SJSA1 (cell line): ENCODE data around the gene BABAM2. TPM values are rescaled to one million over a fixed set of nuclear protein-coding genes. Genes with fewer than 3 reads are reported as not detected.

Source experiments
- DNase-seq, 2 experiments: peaks; one replicate each; pipeline ENCODE4 v3.0.0-alpha.2; 2015 to 2020; ENCODE audit warnings: low spot score in 2 of 2, low read depth in 1 of 2
- H3K27ac ChIP-seq: fragments of 250-450 bp; sonication (Bioruptor Pico); 2 replicates; pipeline ENCODE4 v1.5.1; 2020; ENCODE audit warnings: mild to moderate bottlenecking, moderate library complexity
- H3K27me3 ChIP-seq: fragments of 250-450 bp; sonication (Bioruptor Pico); replicated peaks from 2 replicates; pipeline ENCODE4 v1.5.1; 2020; ENCODE audit warnings: mild to moderate bottlenecking, moderate library complexity
- H3K36me3 ChIP-seq: fragments of 250-450 bp; sonication (Bioruptor Pico); 2 replicates; pipeline ENCODE4 v1.5.1; 2020; ENCODE audit warnings: mild to moderate bottlenecking
- H3K4me1 ChIP-seq: fragments of 250-450 bp; sonication (Bioruptor Pico); replicated peaks from 2 replicates; pipeline ENCODE4 v1.6.1; 2021; ENCODE audit warnings: mild to moderate bottlenecking
- H3K4me3 ChIP-seq: fragments of 250-450 bp; sonication (Bioruptor Pico); 2 replicates; pipeline ENCODE4 v1.5.1; 2020; ENCODE audit warnings: mild to moderate bottlenecking
- H3K9me3 ChIP-seq: fragments of 250-450 bp; sonication (Bioruptor Pico); replicated peaks from 2 replicates; pipeline ENCODE4 v1.5.1; 2020; ENCODE audit warnings: mild to moderate bottlenecking
- total RNA-seq: library from RNA; depleted of rRNA; stranded (reverse); fragments of >200 nt; shearing (Covaris generic); gene quantifications from 2 replicates; pipeline ENCODE4 v1.2.3, GENCODE V29; 2014

Gene BABAM2
- total RNA-seq, 1 experiment from 2014 or later: 24.6 TPM

DNA sequence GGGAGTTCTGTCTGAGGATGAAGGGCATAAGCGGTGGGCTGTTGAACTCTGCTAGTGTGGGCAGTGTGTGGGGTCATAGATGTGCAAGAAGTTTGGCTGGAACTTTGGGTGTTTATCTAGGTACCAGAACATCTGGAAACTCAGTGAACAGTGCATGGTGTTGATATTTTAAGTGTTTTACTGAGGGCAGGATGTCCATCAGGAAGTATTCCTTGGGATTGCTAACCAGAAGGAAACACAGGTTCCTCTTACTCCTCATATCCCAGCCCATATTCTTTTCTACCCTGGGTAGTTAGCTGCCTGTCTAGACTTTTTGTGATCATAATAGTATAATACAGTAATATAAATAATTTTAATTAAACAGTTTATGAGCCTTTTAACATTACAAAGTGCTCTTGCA is 15.5 kb downstream of the BABAM2 start:
- no peaks in the 10 kb centered on the region for H3K36me3 ChIP-seq
- no peak for DNase-seq
- peaks cover 7% of the 10 kb centered on the region; the same call in 1 of the 2 replicates for H3K4me1 ChIP-seq

DNA sequence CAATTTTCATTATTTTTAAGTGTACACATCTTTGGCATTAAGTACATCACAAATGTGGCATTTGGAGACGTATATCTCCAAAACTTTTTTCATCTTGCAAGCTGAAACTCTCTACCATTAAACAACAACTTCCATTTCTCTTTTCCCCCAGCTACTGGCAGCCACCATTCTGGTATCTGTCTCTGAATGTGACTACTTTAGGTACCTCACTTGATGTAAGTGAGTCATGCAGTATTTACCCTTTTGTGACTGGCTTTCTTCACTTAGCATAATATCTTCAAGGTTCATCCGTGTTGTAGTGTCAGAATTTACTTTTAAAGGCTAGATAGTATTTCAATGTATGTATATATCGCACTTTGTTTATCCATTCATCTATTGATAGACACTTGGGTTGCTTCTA is 17.0 kb downstream of the BABAM2 start:
- Histone ChIP-seq H3K9me3 (no peaks in the 10 kb centered on the region), H3K36me3 (no peaks in the 10 kb centered on the region), H3K27me3 (no peaks in the 10 kb centered on the region), H3K4me3 (no peak overlapping the region), H3K27ac (no peak overlapping the region), H3K4me1 (peaks cover 7% of the 10 kb centered on the region; the same call in 1 of the 2 replicates)
- no peak for DNase-seq

More for the DNA sequence above, 15.5 kb downstream of the BABAM2 start:
- Histone ChIP-seq H3K4me3 (no peak overlapping the region), H3K27me3 (no peaks in the 10 kb centered on the region), H3K27ac (no peak overlapping the region), H3K9me3 (no peaks in the 10 kb centered on the region)

DNA sequence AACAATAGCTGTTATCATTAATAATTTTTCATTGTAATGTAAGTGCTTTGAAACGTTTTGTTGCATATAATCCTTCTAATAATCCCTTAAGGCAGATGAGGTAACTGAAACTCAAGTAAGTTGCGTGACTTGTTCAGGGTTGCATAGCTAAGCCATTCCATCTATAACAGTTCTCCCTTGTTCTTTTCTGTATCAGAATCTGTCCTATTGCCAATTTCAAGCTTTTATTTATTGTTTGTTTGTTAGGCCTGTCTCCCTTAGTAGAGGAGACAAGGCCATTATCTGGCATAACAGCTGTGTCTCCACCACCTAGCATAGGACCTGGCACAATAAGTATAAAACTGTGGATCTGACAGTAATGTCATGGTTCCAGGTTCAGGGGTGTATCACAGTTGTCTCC is 19.4 kb downstream of the BABAM2 start:
- Histone ChIP-seq H3K36me3 (no peaks in the 10 kb centered on the region), H3K4me3 (no peak overlapping the region), H3K4me1 (no peaks in the 10 kb centered on the region), H3K27ac (no peak overlapping the region), H3K27me3 (no peaks in the 10 kb centered on the region), H3K9me3 (no peaks in the 10 kb centered on the region)
- no peak for DNase-seq

DNA sequence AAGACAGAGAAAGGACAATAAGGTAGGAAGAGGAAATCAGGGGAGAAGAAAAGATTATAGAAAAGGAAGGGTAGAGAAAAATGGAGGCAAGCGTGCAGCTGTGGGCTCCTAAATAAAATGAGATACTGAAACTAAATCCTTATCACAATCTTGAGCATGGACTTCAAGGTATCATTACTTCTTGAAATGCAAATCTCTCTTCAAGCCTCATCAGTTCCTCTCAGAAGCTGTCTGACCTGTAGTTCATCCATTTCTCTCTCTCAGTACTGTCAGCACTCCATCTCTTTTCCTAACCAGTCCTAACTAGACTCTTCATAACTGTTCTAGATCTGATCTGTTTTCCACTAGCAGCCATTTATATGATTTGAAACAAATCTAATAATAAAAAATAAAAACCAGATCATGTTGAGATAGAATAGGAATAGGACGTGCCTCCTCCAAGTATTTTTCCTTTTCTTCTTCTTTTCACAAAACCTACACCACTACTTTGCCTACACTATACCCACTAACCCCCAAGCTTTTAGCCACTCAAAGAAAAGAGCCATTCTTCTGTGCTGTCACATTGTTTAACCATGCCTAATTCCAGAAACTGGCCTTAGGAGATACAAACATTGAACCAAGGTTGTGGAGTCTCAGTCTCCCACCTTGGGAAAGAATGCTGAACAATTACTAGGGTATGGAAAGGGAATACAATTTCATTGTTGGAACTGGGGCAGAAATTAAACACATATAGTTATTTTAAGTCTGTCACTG is 21.1 kb downstream of the BABAM2 start:
- no peaks in the 10 kb centered on the region for H3K36me3 ChIP-seq
- no peaks in the 10 kb centered on the region for H3K9me3 ChIP-seq
- H3K27me3 ChIP-seq: no peaks in the 10 kb centered on the region
- no peak overlapping the region for H3K4me3 ChIP-seq
- DNase-seq: no peak
- H3K4me1 ChIP-seq: no peaks in the 10 kb centered on the region
- no peak overlapping the region for H3K27ac ChIP-seq

DNA sequence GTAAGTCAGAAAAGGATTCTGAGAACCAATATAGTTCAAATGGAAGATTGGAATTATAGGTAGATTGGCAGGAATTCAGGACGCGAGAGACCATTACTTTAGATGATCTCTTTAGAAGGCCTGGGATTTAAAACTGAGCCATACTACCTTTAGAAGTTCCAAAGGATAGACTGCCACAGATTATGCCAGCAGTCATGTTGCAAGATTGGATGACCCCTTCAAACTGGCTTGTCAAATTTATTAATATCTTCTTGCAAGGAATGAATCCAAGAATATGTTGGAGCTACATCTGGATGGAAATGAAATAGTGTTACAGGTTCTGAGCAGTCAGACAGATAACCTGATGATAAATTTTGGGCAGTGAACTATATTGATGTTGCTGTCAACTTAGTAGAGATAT is 22.0 kb downstream of the BABAM2 start:
- Histone ChIP-seq H3K4me3 (no peak overlapping the region), H3K36me3 (no peaks in the 10 kb centered on the region), H3K27ac (no peak overlapping the region), H3K27me3 (no peaks in the 10 kb centered on the region), H3K4me1 (no peaks in the 10 kb centered on the region), H3K9me3 (no peaks in the 10 kb centered on the region)
- DNase-seq: no peak

DNA sequence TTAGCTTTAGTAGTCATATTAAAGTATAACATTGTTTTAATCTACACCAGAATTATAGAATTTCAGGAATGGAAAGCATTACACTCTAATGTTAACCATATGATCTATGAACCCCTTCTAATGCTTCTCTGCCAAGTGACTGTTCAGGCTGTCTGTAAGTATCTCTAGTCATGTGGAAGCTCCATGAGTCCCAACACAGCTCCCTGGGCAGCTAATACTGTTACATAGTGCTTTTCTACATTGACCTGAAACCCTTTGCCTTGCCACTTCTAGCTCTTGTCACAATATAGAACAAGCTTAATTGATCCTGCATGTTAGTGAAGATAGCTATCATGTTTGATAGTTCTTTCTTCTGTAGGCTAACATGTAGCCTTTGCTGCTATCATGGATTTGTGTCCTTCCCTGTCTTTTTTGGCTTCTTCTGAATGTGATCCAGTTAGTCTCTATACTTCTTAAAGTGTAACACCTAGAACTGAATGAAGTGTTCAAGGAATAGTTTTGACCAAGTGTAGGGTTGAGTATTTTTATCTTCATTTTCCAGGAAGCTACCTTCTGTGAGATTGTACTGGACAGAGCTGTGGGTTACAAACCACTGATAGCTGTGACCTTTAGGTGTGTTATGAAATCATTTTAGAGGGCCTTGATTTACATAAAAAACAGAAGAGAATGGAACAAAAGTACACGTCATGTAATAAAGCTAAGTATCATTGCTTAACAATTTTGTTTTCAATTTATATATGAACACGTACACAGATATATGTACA is 23.7 kb downstream of the BABAM2 start:
- no peaks in the 10 kb centered on the region for H3K36me3 ChIP-seq
- no peaks in the 10 kb centered on the region for H3K9me3 ChIP-seq
- no peak overlapping the region for H3K27ac ChIP-seq
- no peaks in the 10 kb centered on the region for H3K27me3 ChIP-seq
- no peak for DNase-seq
- no peak overlapping the region for H3K4me3 ChIP-seq
- no peaks in the 10 kb centered on the region for H3K4me1 ChIP-seq

DNA sequence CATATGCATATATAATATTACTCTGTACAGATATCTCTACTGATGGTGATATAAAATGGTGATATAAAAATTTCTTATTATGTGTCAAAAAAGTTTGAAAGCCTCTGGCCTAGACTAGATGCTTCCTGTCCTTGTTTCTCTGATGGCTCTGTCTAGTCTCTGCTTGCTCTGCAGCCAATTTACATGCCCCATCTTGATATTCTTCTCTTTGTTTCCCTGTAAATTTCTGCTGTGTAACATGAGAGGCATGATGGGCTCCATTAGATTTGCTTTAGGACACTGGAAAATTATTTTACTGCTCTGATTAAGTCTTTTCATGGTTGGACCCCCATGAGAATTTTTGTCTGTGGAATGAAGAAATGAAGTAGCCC is 24.3 kb downstream of the BABAM2 start:
- no peak for DNase-seq
- Histone ChIP-seq H3K9me3 (no peaks in the 10 kb centered on the region), H3K27me3 (no peaks in the 10 kb centered on the region), H3K4me1 (no peaks in the 10 kb centered on the region), H3K36me3 (no peaks in the 10 kb centered on the region), H3K27ac (no peak overlapping the region), H3K4me3 (no peak overlapping the region)

DNA sequence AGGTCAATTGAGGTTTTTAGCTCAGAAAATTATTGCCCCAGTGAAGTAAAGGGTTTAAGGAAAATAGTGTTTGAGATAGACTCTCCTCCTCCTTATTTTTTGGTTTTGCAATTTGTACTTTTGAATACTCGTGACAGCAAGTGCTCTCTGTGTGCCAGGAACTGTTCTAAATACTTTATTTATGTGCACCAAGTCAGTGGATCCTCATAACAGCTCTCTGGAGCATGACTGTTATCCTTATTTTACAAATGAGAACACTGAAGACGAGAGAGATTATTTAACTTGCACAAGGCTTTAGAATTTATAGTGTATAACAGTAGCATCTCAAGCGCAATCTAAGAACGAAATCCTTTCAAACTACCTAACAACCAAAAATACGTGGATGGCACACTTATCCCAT is 24.7 kb downstream of the BABAM2 start:
- no peak overlapping the region for H3K4me3 ChIP-seq
- no peaks in the 10 kb centered on the region for H3K9me3 ChIP-seq
- no peak overlapping the region for H3K27ac ChIP-seq
- H3K27me3 ChIP-seq: no peaks in the 10 kb centered on the region
- DNase-seq: no peak
- H3K36me3 ChIP-seq: no peaks in the 10 kb centered on the region
- H3K4me1 ChIP-seq: no peaks in the 10 kb centered on the region

DNA sequence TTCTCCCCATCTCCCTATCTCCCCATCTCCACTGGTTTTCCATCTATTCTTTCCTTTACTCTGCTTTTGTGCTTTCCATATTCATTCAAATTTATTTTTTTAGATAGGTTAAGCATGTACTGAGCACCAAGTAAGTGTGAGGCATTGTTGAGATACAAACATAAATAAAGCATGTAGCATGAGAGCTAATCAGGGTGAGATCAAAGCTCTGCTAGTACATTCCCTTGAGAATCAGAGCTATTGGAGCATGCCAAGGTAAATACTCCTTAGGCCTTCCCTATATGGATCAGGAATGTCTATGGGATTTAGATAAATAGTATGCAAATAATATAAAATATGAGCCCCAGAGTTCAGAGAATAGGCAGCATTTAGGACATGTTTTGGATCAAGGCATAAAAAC is 25.3 kb downstream of the BABAM2 start:
- Histone ChIP-seq H3K4me1 (no peaks in the 10 kb centered on the region), H3K9me3 (no peaks in the 10 kb centered on the region), H3K4me3 (no peak overlapping the region), H3K27me3 (no peaks in the 10 kb centered on the region), H3K27ac (no peak overlapping the region), H3K36me3 (no peaks in the 10 kb centered on the region)
- no peak for DNase-seq

DNA sequence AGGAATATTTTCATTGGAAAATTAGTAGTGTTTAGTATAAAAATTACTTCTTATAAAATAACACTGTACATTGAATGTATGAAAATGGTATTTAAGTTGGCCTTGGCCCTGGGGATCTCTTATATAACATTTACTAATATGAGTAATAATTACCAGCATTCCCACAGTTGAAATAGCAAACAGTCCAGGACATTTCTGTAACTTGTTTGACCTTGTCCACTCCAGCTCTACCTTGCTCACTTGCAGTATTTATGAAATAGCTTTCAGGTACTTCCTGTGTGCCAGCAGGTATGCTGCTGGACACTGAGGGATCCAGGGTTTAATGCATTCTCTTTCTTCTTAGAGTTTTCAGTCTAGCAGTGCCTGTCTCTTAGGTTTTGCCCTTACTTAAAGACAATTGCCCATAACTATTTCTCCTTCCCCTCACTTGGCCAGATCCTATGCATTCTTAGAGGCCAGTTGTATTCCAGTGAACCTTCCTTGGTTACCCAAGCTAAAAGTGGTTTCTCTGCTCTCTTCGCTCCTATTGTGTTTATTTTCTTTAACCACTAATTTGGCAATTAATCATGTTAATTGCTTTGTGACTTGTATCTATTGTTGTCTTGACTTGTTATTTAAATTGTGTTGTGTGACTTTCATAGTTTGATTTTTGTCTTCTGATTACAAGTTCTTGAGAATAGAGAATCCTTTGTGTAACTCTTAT is 25.9 kb downstream of the BABAM2 start:
- H3K4me3 ChIP-seq: no peak overlapping the region
- no peak overlapping the region for H3K27ac ChIP-seq
- no peaks in the 10 kb centered on the region for H3K27me3 ChIP-seq
- DNase-seq: no peak
- no peaks in the 10 kb centered on the region for H3K4me1 ChIP-seq
- H3K36me3 ChIP-seq: no peaks in the 10 kb centered on the region
- no peaks in the 10 kb centered on the region for H3K9me3 ChIP-seq

DNA sequence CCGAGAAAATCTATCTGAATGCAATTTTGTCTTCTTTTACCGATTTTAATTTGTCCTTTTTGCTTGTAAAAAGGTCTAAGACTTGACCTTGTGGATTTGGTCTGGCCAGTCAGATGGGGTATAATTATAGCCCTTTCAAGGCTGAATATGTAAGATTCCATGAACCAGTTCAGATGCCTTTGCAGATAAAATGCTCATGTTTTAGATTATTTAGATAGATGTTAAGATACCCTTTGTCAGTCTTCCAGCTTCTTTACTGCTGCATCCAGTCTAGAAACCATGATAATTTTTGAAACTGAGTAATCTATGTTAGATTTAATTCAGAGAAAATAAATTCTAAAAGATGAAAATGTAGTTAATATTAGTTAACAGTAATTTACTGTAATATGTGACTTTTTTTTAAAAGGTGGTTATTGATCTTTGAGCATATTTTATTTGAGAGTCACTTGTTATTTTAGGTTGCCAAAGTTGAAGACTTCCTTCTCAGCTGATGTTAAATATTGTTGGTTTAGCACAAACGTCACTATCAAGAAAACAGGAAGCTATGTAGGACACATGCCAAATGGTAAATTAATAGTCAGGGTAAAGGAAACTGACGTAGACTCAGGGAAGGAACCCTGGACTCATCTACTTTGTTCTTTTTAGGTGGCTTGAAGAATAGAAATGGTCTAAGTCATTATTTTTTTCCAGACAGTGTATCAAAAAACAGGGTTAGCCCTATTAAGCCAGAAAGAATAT is 29.8 kb downstream of the BABAM2 start:
- DNase-seq: no peak
- no peak overlapping the region for H3K27ac ChIP-seq
- no peaks in the 10 kb centered on the region for H3K4me1 ChIP-seq
- H3K4me3 ChIP-seq: no peak overlapping the region
- H3K36me3 ChIP-seq: no peaks in the 10 kb centered on the region
- H3K27me3 ChIP-seq: no peaks in the 10 kb centered on the region
- no peaks in the 10 kb centered on the region for H3K9me3 ChIP-seq

DNA sequence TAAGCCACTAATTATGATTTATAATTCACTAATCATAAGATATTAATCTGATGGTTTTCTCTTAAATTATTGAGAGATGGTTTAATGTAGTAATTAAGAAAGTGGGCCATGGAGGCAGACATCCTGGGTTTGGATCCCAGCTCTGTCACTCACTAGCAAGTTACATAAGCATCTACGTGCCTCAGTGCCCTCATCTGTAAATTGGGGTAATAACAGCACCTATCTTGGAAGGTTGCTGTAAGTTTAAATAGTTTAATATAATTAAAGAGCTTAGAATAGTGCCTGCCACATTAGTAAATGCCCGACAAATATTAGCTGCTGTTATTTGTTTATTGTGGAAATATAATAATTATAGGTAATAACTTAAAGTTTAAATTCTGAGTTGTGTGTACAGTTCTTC is 30.9 kb downstream of the BABAM2 start:
- H3K27me3 ChIP-seq: no peaks in the 10 kb centered on the region
- no peaks in the 10 kb centered on the region for H3K9me3 ChIP-seq
- DNase-seq: no peak
- no peak overlapping the region for H3K4me3 ChIP-seq
- no peak overlapping the region for H3K27ac ChIP-seq
- no peaks in the 10 kb centered on the region for H3K36me3 ChIP-seq
- H3K4me1 ChIP-seq: no peaks in the 10 kb centered on the region

DNA sequence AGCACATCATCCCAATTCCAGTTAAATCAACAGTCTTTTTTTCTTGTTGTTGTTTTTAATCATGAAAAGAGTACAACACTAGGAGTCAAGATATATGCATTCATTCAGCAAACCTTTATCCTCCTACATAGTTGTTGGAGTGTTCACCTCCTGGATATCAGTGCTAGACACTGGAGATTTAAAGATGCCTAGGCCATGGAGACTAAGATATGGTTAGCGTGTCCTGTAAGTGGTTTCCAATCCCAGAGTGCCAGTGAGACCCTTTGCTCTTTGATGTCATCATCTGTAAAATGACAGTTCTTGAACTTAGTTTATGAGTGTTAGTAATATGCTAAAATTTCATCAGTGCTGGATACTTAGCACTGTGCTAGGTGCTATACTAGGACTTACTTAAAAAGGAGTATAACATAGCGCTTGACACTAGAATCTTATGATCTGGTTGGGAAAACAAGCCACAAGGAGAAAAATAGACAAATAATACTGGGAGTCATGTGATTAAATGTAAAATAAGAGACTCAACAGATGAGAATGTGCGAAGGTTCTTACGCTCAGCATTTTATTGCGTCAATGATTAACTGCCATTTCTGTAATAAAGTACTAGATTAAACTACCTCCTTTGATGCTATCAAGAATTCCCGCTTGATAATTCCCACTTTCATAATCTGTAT is 31.5 kb downstream of the BABAM2 start:
- Histone ChIP-seq H3K4me3 (no peak overlapping the region), H3K9me3 (no peaks in the 10 kb centered on the region), H3K27me3 (no peaks in the 10 kb centered on the region), H3K27ac (no peak overlapping the region), H3K4me1 (no peaks in the 10 kb centered on the region), H3K36me3 (no peaks in the 10 kb centered on the region)
- no peak for DNase-seq
